Neural cell (in vitro differentiated cells): ENCODE data around the gene CENPN. TPM values are rescaled to one million over a fixed set of nuclear protein-coding genes. Genes with fewer than 3 reads are reported as not detected.

Source experiments
- H2AFZ ChIP-seq: fragments of 200-600, 300-800 bp; sonication (generic), shearing (Covaris generic); 2 replicates; pipeline ENCODE4 v1.6.0; 2014; ENCODE audit warnings: low read depth, mild to moderate bottlenecking, antibody characterized with exemption, low read length, moderate library complexity
- H3F3A ChIP-seq: fragments of 200-600 bp; shearing (Covaris generic); 2 replicates; pipeline ENCODE4 v1.6.1; 2016; ENCODE audit warnings: mild to moderate bottlenecking, moderate library complexity, mixed read lengths, antibody characterized with exemption, low read length; ENCODE audit not compliant: insufficient read depth, poor library complexity, severe bottlenecking
- H3K27ac ChIP-seq: fragments of 200-600, 300-800 bp; sonication (generic), shearing (Covaris generic); 2 replicates; pipeline ENCODE4 v1.5.1; 2014; ENCODE audit warnings: mild to moderate bottlenecking, low read length, moderate library complexity
- H3K27me3 ChIP-seq: fragments of 300-800, 200-600 bp; sonication (generic), shearing (Covaris generic); 2 replicates; pipeline ENCODE4 v1.6.0; 2014; ENCODE audit warnings: mild to moderate bottlenecking, low read depth, low read length, moderate library complexity; ENCODE audit not compliant: insufficient read depth
- H3K36me3 ChIP-seq: fragments of 300-800, 200-600 bp; sonication (generic), shearing (Covaris generic); 2 replicates; pipeline ENCODE4 v1.5.1; 2014; ENCODE audit warnings: mild to moderate bottlenecking, antibody characterized with exemption, low read length, moderate library complexity; ENCODE audit not compliant: insufficient read depth
- H3K4me2 ChIP-seq: fragments of 300-800, 200-600 bp; sonication (generic), shearing (Covaris generic); 2 replicates; pipeline ENCODE4 v1.6.0; 2014; ENCODE audit warnings: mild to moderate bottlenecking, low read length
- H3K4me3 ChIP-seq: fragments of 300-800, 200-600 bp; sonication (generic), shearing (Covaris generic); 2 replicates; pipeline ENCODE4 v1.5.1; 2014; ENCODE audit warnings: mild to moderate bottlenecking, low read length, moderate library complexity
- H3K79me2 ChIP-seq: fragments of 200-600 bp; shearing (Covaris generic); replicated peaks from 2 replicates; pipeline ENCODE4 v1.6.0; 2014; ENCODE audit warnings: mild to moderate bottlenecking, low read length, moderate library complexity; ENCODE audit not compliant: insufficient read depth
- H3K9ac ChIP-seq: fragments of 300-800, 200-600 bp; sonication (generic), shearing (Covaris generic); 2 replicates; pipeline ENCODE4 v1.6.1; 2016; ENCODE audit warnings: mild to moderate bottlenecking, low read length, mixed read lengths
- H3K9me2 ChIP-seq: fragments of 200-600 bp; shearing (Covaris generic); 2 replicates; pipeline ENCODE4 v1.6.1; 2016; ENCODE audit warnings: mild to moderate bottlenecking, low read length, mixed read lengths; ENCODE audit not compliant: insufficient read depth
- H3K9me3 ChIP-seq: fragments of 200-600, 300-800 bp; sonication (generic), shearing (Covaris generic); 2 replicates; pipeline ENCODE4 v1.6.1; 2016; ENCODE audit warnings: mild to moderate bottlenecking, mixed run types, low read length, moderate library complexity, mixed read lengths
- H4K20me1 ChIP-seq: fragments of 200-600 bp; shearing (Covaris generic); 2 replicates; pipeline ENCODE4 v1.6.1; 2016; ENCODE audit warnings: mild to moderate bottlenecking, mixed run types; ENCODE audit not compliant: insufficient read depth
- EP300 ChIP-seq: fragments of 450-650 bp; conservative IDR thresholded peaks from 2 replicates; pipeline ENCODE4 v1.6.1; 2014; ENCODE audit warnings: antibody characterized with exemption, mild to moderate bottlenecking, moderate library complexity; ENCODE audit not compliant: poor library complexity, severe bottlenecking
- EZH2 ChIP-seq: fragments of 200-600, 300-800 bp; shearing (Covaris generic), sonication (generic); IDR thresholded peaks from 2 replicates; pipeline ENCODE4 v1.6.1; 2014; ENCODE audit warnings: antibody characterized with exemption, low read length, borderline replicate concordance, mild to moderate bottlenecking; ENCODE audit not compliant: insufficient read depth, poor library complexity, severe bottlenecking
- MXI1 ChIP-seq: fragments of 450-650 bp; conservative IDR thresholded peaks from 2 replicates; pipeline ENCODE4 v1.6.1; 2014; ENCODE audit warnings: antibody characterized with exemption, mild to moderate bottlenecking; ENCODE audit not compliant: poor library complexity, severe bottlenecking
- POLR2AphosphoS5 ChIP-seq: IDR thresholded peaks from 2 replicates; pipeline ENCODE4 v1.6.1; 2012
- RAD21 ChIP-seq: fragments of 450-650 bp; conservative IDR thresholded peaks from 2 replicates; pipeline ENCODE4 v1.6.1; 2014; ENCODE audit warnings: antibody characterized with exemption, mild to moderate bottlenecking, moderate library complexity
- SMC3 ChIP-seq: fragments of 450-650 bp; conservative IDR thresholded peaks from 2 replicates; pipeline ENCODE4 v1.6.1; 2014; ENCODE audit warnings: antibody characterized with exemption, mild to moderate bottlenecking, moderate library complexity; ENCODE audit not compliant: poor library complexity
- TAF1 ChIP-seq: IDR thresholded peaks from 2 replicates; pipeline ENCODE4 v1.6.1; 2012; ENCODE audit warnings: low read depth
- polyA plus RNA-seq: library from polyadenylated mRNA; depleted of rRNA; stranded (reverse); fragments of >200 nt; gene quantifications from 2 replicates; pipeline ENCODE4 v1.2.3, GENCODE V29; 2014
- TF ChIP-seq, protein P1 (sequence below): fragments of 450-650 bp; IDR thresholded peaks from 2 replicates; pipeline ENCODE4 v1.5.1; 2014; ENCODE audit warnings: antibody characterized with exemption, mild to moderate bottlenecking, moderate library complexity; ENCODE audit not compliant: poor library complexity, severe bottlenecking
- TF ChIP-seq, protein P2 (sequence below): IDR thresholded peaks from 2 replicates; pipeline ENCODE4 v1.6.1; 2012; ENCODE audit warnings: borderline replicate concordance

The CENPN gene
- polyA plus RNA-seq, 1 donor from 2014 or later, result 1.9 TPM

DNA sequence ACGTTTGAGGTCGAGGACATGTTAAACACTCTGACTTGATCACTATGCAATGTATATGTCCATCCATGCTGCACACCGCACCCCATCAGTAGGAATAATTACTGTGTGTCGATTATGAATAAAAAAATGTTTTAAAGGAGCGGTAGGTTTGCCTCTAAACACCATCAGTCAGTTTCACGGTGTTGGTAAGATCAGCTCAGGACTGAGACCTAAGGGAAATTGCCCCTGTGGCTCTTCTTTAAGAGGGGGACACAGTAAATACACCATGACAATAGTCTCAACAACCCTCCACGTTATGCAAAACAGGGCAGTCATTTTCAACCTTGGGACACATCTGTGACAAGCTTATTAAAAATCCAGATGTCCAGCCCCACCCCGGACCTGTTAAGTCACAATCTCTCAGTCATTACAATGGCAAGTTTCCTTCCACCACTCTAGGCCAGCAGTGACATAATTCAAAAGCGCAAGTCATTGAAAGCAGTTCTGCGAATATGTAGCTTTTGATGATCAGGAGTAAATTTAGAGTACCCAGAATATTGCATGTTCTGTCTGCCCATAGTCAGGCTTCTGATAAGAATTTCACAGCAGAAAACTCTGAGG, 29.8 kb downstream of the CENPN start:
- H3F3A ChIP-seq, result no peaks in the 10 kb centered on the region
- peak overlapping the region; percentile 89 for H3K4me3 ChIP-seq
- peak overlapping the region; percentile 5 for H2AFZ ChIP-seq
- TF ChIP-seq, protein P1, sequence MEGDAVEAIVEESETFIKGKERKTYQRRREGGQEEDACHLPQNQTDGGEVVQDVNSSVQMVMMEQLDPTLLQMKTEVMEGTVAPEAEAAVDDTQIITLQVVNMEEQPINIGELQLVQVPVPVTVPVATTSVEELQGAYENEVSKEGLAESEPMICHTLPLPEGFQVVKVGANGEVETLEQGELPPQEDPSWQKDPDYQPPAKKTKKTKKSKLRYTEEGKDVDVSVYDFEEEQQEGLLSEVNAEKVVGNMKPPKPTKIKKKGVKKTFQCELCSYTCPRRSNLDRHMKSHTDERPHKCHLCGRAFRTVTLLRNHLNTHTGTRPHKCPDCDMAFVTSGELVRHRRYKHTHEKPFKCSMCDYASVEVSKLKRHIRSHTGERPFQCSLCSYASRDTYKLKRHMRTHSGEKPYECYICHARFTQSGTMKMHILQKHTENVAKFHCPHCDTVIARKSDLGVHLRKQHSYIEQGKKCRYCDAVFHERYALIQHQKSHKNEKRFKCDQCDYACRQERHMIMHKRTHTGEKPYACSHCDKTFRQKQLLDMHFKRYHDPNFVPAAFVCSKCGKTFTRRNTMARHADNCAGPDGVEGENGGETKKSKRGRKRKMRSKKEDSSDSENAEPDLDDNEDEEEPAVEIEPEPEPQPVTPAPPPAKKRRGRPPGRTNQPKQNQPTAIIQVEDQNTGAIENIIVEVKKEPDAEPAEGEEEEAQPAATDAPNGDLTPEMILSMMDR, result no peak
- TF ChIP-seq TAF1 (no peak), SMC3 (no peak), EP300 (no peak), MXI1 (no peak), POLR2AphosphoS5 (no peak), RAD21 (no peak), EZH2 (no peak)
- TF ChIP-seq, protein P2, sequence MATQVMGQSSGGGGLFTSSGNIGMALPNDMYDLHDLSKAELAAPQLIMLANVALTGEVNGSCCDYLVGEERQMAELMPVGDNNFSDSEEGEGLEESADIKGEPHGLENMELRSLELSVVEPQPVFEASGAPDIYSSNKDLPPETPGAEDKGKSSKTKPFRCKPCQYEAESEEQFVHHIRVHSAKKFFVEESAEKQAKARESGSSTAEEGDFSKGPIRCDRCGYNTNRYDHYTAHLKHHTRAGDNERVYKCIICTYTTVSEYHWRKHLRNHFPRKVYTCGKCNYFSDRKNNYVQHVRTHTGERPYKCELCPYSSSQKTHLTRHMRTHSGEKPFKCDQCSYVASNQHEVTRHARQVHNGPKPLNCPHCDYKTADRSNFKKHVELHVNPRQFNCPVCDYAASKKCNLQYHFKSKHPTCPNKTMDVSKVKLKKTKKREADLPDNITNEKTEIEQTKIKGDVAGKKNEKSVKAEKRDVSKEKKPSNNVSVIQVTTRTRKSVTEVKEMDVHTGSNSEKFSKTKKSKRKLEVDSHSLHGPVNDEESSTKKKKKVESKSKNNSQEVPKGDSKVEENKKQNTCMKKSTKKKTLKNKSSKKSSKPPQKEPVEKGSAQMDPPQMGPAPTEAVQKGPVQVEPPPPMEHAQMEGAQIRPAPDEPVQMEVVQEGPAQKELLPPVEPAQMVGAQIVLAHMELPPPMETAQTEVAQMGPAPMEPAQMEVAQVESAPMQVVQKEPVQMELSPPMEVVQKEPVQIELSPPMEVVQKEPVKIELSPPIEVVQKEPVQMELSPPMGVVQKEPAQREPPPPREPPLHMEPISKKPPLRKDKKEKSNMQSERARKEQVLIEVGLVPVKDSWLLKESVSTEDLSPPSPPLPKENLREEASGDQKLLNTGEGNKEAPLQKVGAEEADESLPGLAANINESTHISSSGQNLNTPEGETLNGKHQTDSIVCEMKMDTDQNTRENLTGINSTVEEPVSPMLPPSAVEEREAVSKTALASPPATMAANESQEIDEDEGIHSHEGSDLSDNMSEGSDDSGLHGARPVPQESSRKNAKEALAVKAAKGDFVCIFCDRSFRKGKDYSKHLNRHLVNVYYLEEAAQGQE, result no peak
- no peaks in the 10 kb centered on the region for H3K36me3 ChIP-seq
- H3K9ac ChIP-seq, result peak overlapping the region; percentile 83
- no peaks in the 10 kb centered on the region for H4K20me1 ChIP-seq
- peaks cover 45% of the 10 kb centered on the region for H3K79me2 ChIP-seq
- H3K27me3 ChIP-seq, result no peaks in the 10 kb centered on the region
- peak overlapping the region; percentile 57 for H3K27ac ChIP-seq
- H3K4me2 ChIP-seq, result peak overlapping the region; percentile 94
- H3K9me2 ChIP-seq, result no peaks in the 10 kb centered on the region
- no peaks in the 10 kb centered on the region for H3K9me3 ChIP-seq

DNA sequence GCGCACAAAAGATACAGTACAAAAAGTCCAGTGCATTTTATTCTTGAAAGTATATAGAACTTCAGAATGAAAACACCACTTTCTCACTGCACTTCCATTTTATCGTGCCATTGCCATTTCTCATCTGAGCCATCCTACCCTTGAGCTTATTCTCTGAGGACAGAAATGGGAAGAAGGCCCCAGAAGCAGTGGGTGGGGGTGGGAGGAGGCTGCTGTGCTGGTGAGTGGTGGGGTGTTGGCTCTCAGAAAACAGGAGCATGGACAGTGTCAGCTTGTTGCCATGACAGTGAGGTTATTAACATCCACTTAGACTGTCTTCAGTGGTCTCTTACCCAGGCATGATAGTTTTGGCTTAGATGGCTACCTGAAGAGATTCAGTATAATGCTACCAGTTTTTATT, 33.1 kb downstream of the CENPN start:
- H3K27ac ChIP-seq, result no peak overlapping the region

More for the DNA sequence above, 33.1 kb downstream of the CENPN start:
- peaks cover 45% of the 10 kb centered on the region for H3K79me2 ChIP-seq
- H3K36me3 ChIP-seq, result peaks cover 10% of the 10 kb centered on the region
- no peaks in the 10 kb centered on the region for H3K9me3 ChIP-seq
- TF ChIP-seq, protein P2, result no peak
- TF ChIP-seq TAF1 (no peak), RAD21 (no peak), POLR2AphosphoS5 (no peak)
- H3K4me3 ChIP-seq, result no peak overlapping the region
- H3F3A ChIP-seq, result no peaks in the 10 kb centered on the region
- no peaks in the 10 kb centered on the region for H3K9me2 ChIP-seq
- no peak overlapping the region for H2AFZ ChIP-seq
- no peaks in the 10 kb centered on the region for H3K27me3 ChIP-seq
- H4K20me1 ChIP-seq, result no peaks in the 10 kb centered on the region
- no peak overlapping the region for H3K4me2 ChIP-seq
- no peak overlapping the region for H3K9ac ChIP-seq
